ENCODE results near the gene NDUFC1. TPM values are rescaled to one million over a fixed set of nuclear protein-coding genes. Genes with fewer than 3 reads are reported as not detected.

NDUFC1 gene
- total and polyA plus RNA-seq, 9 of the 15 experiments (the other 6 are each of a cell fraction or from before 2014, with no cell fraction given) = 58.9 to 378 (median 120) TPM

DNA sequence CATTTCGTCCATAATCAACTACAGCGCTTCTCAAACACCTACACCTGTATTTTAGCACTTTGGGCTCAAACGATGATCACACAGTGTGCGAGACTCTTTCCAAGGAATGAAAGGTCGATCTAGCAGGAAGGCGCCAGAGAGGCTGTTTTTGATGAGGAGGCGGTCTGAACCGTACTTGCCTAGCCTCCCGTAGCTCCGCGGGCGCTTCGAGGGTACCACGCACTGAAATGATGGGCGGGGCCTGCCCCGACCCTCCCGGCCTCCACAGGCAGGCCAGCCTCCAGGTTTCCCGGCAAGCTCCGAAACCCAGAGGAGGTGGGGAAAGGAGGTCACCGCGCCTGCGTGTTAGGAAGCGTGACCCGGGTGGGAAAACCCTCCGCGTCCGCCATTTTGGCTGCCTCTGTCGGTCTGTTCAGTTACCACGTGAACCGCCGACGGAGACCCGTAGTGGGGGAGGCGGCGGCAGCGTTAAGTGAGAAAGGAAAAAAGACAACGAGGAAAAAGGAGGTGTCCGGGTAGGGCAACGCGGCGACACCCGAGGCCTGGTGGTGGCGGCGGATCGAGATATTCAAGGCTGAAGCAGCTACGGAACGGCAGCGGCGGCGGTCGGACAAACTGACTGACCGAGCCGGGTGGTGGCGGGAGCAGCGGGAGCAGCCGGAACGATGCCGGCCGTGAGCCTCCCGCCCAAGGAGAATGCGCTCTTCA lies 1.0 kb downstream of the NDUFC1 start, which contains the start of gene NAA15 (continued):
- no peak for TF ChIP-seq ZNF324 (CRISPR knock-in tag; IDR thresholded peaks at IDR 0.05)
- TF ChIP-seq XRCC5 (IDR thresholded peaks at IDR 0.05; ENCODE audit: low read depth, low read length) = peak; percentile 84; the same call in 1 of the 2 replicates
- no peak for TF ChIP-seq GATAD2A (IDR thresholded peaks at IDR 0.05)
- TF ChIP-seq, protein P1, sequence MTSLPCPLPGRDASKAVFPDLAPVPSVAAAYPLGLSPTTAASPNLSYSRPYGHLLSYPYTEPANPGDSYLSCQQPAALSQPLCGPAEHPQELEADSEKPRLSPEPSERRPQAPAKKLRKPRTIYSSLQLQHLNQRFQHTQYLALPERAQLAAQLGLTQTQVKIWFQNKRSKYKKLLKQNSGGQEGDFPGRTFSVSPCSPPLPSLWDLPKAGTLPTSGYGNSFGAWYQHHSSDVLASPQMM (CRISPR knock-in tag; IDR thresholded peaks at IDR 0.05) = no peak
- no peak for TF ChIP-seq STAT5A (IDR thresholded peaks at IDR 0.05; ENCODE audit: borderline replicate concordance, low read length)
- peak; percentile 50 for TF ChIP-seq MBD2 (IDR thresholded peaks at IDR 0.05; ENCODE audit: borderline replicate concordance, low read depth)
- no peak for TF ChIP-seq ZFPM2 (CRISPR knock-in tag; IDR thresholded peaks at IDR 0.05)
- peak; percentile 72 for TF ChIP-seq ZNF143 (CRISPR knock-in tag; IDR thresholded peaks at IDR 0.05)
- peak; percentile 79 for TF ChIP-seq POLR2AphosphoS5 (IDR thresholded peaks at IDR 0.05; ENCODE audit: control insufficient read depth, insufficient read depth, low read depth, low read length)
- peak; percentile 77; the same call in 1 of the 2 replicates for TF ChIP-seq ZBTB7A (IDR thresholded peaks at IDR 0.05; ENCODE audit: borderline replicate concordance, control insufficient read depth, low read depth, low read length)
- TF ChIP-seq ESRRA (IDR thresholded peaks at IDR 0.05; ENCODE audit: borderline replicate concordance, low read depth) = peak; percentile 37; the same call in 1 of the 2 replicates
- TF ChIP-seq GTF2E2 (tag; IDR thresholded peaks at IDR 0.05) = peak; percentile 73; the same call in 1 of the 2 replicates
- TF ChIP-seq SREBF2 (CRISPR knock-in tag; IDR thresholded peaks at IDR 0.05) = no peak
- peak; percentile 80; the same call in 1 of the 2 replicates for TF ChIP-seq CTBP1 (IDR thresholded peaks at IDR 0.05; ENCODE audit: borderline replicate concordance)
- peak; percentile 84 for TF ChIP-seq GABPB1 (CRISPR knock-in tag; IDR thresholded peaks at IDR 0.05)
- TF ChIP-seq SRSF1 (IDR thresholded peaks at IDR 0.05; ENCODE audit: low read depth, low read length) = no peak
- TF ChIP-seq RNF2 (IDR thresholded peaks at IDR 0.05) = peak; percentile 26; the same call in 1 of the 2 replicates
- TF ChIP-seq KDM2B (CRISPR knock-in tag; IDR thresholded peaks at IDR 0.05) = 0 out of 2 replicates have a peak, but pooled peaks have one; percentile 26
- peak; percentile 71; the same call in 1 of the 2 replicates for TF ChIP-seq BRD4 (IDR thresholded peaks at IDR 0.05)
- no peak for TF ChIP-seq PTBP1 (IDR thresholded peaks at IDR 0.05; ENCODE audit: low read depth, low read length)
- 0 out of 2 replicates have a peak, but pooled peaks have one; percentile 18 for TF ChIP-seq ZBTB17 (CRISPR knock-in tag; IDR thresholded peaks at IDR 0.05)
- TF ChIP-seq, protein P2, sequence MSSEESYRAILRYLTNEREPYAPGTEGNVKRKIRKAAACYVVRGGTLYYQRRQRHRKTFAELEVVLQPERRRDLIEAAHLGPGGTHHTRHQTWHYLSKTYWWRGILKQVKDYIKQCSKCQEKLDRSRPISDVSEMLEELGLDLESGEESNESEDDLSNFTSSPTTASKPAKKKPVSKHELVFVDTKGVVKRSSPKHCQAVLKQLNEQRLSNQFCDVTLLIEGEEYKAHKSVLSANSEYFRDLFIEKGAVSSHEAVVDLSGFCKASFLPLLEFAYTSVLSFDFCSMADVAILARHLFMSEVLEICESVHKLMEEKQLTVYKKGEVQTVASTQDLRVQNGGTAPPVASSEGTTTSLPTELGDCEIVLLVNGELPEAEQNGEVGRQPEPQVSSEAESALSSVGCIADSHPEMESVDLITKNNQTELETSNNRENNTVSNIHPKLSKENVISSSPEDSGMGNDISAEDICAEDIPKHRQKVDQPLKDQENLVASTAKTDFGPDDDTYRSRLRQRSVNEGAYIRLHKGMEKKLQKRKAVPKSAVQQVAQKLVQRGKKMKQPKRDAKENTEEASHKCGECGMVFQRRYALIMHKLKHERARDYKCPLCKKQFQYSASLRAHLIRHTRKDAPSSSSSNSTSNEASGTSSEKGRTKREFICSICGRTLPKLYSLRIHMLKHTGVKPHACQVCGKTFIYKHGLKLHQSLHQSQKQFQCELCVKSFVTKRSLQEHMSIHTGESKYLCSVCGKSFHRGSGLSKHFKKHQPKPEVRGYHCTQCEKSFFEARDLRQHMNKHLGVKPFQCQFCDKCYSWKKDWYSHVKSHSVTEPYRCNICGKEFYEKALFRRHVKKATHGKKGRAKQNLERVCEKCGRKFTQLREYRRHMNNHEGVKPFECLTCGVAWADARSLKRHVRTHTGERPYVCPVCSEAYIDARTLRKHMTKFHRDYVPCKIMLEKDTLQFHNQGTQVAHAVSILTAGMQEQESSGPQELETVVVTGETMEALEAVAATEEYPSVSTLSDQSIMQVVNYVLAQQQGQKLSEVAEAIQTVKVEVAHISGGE (CRISPR knock-in tag; IDR thresholded peaks at IDR 0.05) = peak in 1 of 3 experiments; percentile 63; a peak in 2 of 6 replicates
- 0 out of 2 replicates have a peak, but pooled peaks have one; percentile 16 for TF ChIP-seq MTA2 (IDR thresholded peaks at IDR 0.05; ENCODE audit: low read depth)

Data from K562 (cell line).